SK-N-SH treated with all-trans-retinoic acid at 6 μM for 48 hours (cell line): ENCODE results near the gene ADIRF.
"Not testable (repeated sequence)": the region's sequence is repeated elsewhere in the genome, so short reads cannot be mapped to it uniquely, and the experiment has no call there.

Experiments used
- ATAC-seq: fragments of 200-7000 bp; cut with Tn5 transposase; 3 replicates; pipeline ENCODE4 v1.9.1; 2020; ENCODE audit warnings: mild to moderate bottlenecking, moderate library complexity
- ARNTL ChIP-seq: fragments of 450-650 bp; formaldehyde crosslinking; IDR thresholded peaks from 2 replicates; pipeline ENCODE4 v1.5.0; 2020; ENCODE audit warnings: low read depth, mild to moderate bottlenecking, moderate library complexity, borderline replicate concordance
- BACH2 ChIP-seq: fragments of 250-450 bp; sonication (Bioruptor Pico); IDR thresholded peaks from 2 replicates; pipeline ENCODE4 v1.9.0; 2021; ENCODE audit warnings: mild to moderate bottlenecking, borderline replicate concordance
- CSDC2 ChIP-seq: fragments of 250-450 bp; sonication (Bioruptor Pico); IDR thresholded peaks from 2 replicates; pipeline ENCODE4 v1.5.0; 2020; ENCODE audit warnings: mild to moderate bottlenecking, moderate library complexity
- CSRNP3 ChIP-seq: fragments of 250-450 bp; sonication (Bioruptor Pico); IDR thresholded peaks from 2 replicates; pipeline ENCODE4 v1.5.1; 2021; ENCODE audit warnings: mild to moderate bottlenecking, moderate library complexity
- ESRRG ChIP-seq: fragments of 250-450 bp; sonication (Bioruptor Pico); IDR thresholded peaks from 2 replicates; pipeline ENCODE4 v1.6.1; 2021; ENCODE audit warnings: mild to moderate bottlenecking
- GLIS3 ChIP-seq: fragments of 250-450 bp; sonication (Bioruptor Pico); IDR thresholded peaks from 2 replicates; pipeline ENCODE4 v1.5.0; 2020; ENCODE audit warnings: mild to moderate bottlenecking, moderate library complexity
- ISL1 ChIP-seq: fragments of 250-450 bp; sonication (Bioruptor Pico); IDR thresholded peaks from 2 replicates; pipeline ENCODE4 v2.1.2; 2022; ENCODE audit warnings: mild to moderate bottlenecking, moderate library complexity
- OSR1 ChIP-seq: fragments of 250-450 bp; sonication (Bioruptor Pico); IDR thresholded peaks from 2 replicates; pipeline ENCODE4 v1.8.0; 2022; ENCODE audit warnings: moderate library complexity, mild to moderate bottlenecking, inconsistent platforms
- PATZ1 ChIP-seq: fragments of 250-450 bp; sonication (Bioruptor Pico); IDR thresholded peaks from 2 replicates; pipeline ENCODE4 v1.8.0; 2020; ENCODE audit warnings: mild to moderate bottlenecking, moderate library complexity, borderline replicate concordance
- POU6F1 ChIP-seq: fragments of 250-450 bp; sonication (Bioruptor Pico); IDR thresholded peaks from 2 replicates; pipeline ENCODE4 v1.8.0; 2021; ENCODE audit warnings: low read depth, mild to moderate bottlenecking, moderate library complexity, borderline replicate concordance
- RARB ChIP-seq: fragments of 250-450 bp; sonication (Bioruptor Pico); IDR thresholded peaks from 2 replicates; pipeline ENCODE4 v1.8.0; 2021; ENCODE audit warnings: mild to moderate bottlenecking, moderate library complexity
- TCF4 ChIP-seq: fragments of 250-450 bp; sonication (Bioruptor Pico); IDR thresholded peaks from 2 replicates; pipeline ENCODE4 v1.8.0; 2021; ENCODE audit warnings: mild to moderate bottlenecking, moderate library complexity, borderline replicate concordance
- TOX ChIP-seq: fragments of 250-450 bp; sonication (Bioruptor Pico); IDR thresholded peaks from 2 replicates; pipeline ENCODE4 v1.8.0; 2021; ENCODE audit warnings: mild to moderate bottlenecking, moderate library complexity, borderline replicate concordance
- TSHZ2 ChIP-seq: fragments of 250-450 bp; sonication (Bioruptor Pico); IDR thresholded peaks from 2 replicates; pipeline ENCODE4 v1.5.0; 2020; ENCODE audit warnings: mild to moderate bottlenecking, moderate library complexity
- ZC3H10 ChIP-seq: fragments of 250-450 bp; sonication (Bioruptor Pico); IDR thresholded peaks from 2 replicates; pipeline ENCODE4 v1.5.1; 2021; ENCODE audit warnings: mild to moderate bottlenecking, moderate library complexity
- ZFP30 ChIP-seq: fragments of 450-650 bp; formaldehyde crosslinking; IDR thresholded peaks from 2 replicates; pipeline ENCODE4 v1.5.0; 2022; ENCODE audit warnings: mild to moderate bottlenecking, moderate library complexity
- ZNF565 ChIP-seq: fragments of 450-650 bp; formaldehyde crosslinking; conservative IDR thresholded peaks from 2 replicates; pipeline ENCODE4 v1.5.0; 2020; ENCODE audit warnings: low read depth, mild to moderate bottlenecking, moderate library complexity
- TF ChIP-seq, protein P1 (sequence below): fragments of 250-450 bp; sonication (Bioruptor Pico); IDR thresholded peaks from 2 replicates; pipeline ENCODE4 v1.5.1; 2020; ENCODE audit warnings: low read depth, mild to moderate bottlenecking, moderate library complexity

ADIRF gene

DNA sequence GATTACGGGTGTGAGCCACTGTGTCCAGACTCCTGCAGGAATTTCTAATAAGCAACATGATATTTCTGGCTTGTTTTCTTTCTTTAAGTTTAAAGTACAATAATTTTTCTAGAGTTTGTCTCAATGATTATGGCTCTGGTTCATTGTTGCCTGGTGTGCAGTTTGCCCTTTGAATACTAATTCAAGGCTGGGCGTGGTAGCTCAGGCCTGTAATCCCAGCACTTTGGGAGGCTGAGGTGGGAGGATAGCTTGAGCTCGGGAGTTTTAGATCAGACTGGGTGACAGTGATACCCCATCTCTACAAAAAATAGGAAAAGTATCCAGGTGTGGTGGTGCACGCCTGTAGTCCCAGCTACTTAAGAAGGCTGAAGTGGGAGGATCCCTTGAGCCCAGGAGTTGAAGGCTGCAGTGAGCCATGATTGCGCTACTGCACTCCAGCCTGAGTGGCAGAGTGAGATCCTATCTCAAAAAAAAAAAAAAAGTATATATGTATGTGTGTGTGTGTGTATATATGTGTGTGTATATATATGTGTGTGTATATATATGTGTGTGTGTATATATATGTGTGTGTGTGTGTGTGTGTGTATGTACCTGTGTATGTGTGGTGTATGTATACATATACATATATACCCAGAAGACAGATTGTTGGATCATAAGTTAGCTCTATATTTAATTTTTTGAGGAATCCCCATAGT is 8.2 kb downstream of the ADIRF start (continued):
- no peak for TF ChIP-seq CSRNP3 (CRISPR knock-in tag)
- no peak for TF ChIP-seq PATZ1 (CRISPR knock-in tag)
- TF ChIP-seq ZFP30 (CRISPR knock-in tag): no peak
- TF ChIP-seq, protein P1, sequence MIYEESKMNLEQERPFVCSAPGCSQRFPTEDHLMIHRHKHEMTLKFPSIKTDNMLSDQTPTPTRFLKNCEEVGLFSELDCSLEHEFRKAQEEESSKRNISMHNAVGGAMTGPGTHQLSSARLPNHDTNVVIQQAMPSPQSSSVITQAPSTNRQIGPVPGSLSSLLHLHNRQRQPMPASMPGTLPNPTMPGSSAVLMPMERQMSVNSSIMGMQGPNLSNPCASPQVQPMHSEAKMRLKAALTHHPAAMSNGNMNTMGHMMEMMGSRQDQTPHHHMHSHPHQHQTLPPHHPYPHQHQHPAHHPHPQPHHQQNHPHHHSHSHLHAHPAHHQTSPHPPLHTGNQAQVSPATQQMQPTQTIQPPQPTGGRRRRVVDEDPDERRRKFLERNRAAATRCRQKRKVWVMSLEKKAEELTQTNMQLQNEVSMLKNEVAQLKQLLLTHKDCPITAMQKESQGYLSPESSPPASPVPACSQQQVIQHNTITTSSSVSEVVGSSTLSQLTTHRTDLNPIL: no peak
- TF ChIP-seq TOX (CRISPR knock-in tag): no peak
- TF ChIP-seq, all 23 proteins: peak for 0

GRCh38 chr10:86978457-86978856 is 10.2 kb downstream of the ADIRF start:
- ATAC-seq: not testable (repeated sequence)

GRCh38 chr10:86979296-86979818 is 11.1 kb downstream of the ADIRF start:
- no peak for TF ChIP-seq CSDC2
- TF ChIP-seq TOX (CRISPR knock-in tag): no peak
- no peak for TF ChIP-seq ARNTL (CRISPR knock-in tag)
- no peak for TF ChIP-seq GLIS3 (CRISPR knock-in tag)
- TF ChIP-seq RARB (CRISPR knock-in tag): no peak
- TF ChIP-seq TCF4 (CRISPR knock-in tag): no peak
- no peak for TF ChIP-seq OSR1 (CRISPR knock-in tag)
- no peak for TF ChIP-seq ESRRG (CRISPR knock-in tag)
- TF ChIP-seq, protein P1: no peak
- TF ChIP-seq ZC3H10: no peak
- TF ChIP-seq BACH2 (CRISPR knock-in tag): no peak
- TF ChIP-seq ISL1 (CRISPR knock-in tag): no peak
- no peak for ATAC-seq

- TF ChIP-seq POU6F1 (CRISPR knock-in tag) (no peak), OSR1 (CRISPR knock-in tag) (no peak), CSRNP3 (CRISPR knock-in tag) (no peak), BACH2 (CRISPR knock-in tag) (no peak), ZFP30 (CRISPR knock-in tag) (no peak), ZNF565 (CRISPR knock-in tag) (no peak), TSHZ2 (CRISPR knock-in tag) (no peak), ARNTL (CRISPR knock-in tag) (no peak), CSDC2 (no peak), ESRRG (CRISPR knock-in tag) (no peak)
- no peak for ATAC-seq
Measured at GRCh38 chr10:86979977-86980448, 11.7 kb downstream of the ADIRF start.

GRCh38 chr10:86981020-86981419 is 12.7 kb downstream of the ADIRF start:
- not testable (repeated sequence) for ATAC-seq
